ENCODE results near the gene BABAM1.
"Not testable (repeated sequence)": the region's sequence is repeated elsewhere in the genome, so short reads cannot be mapped to it uniquely, and the experiment has no call there.

BABAM1 gene

GRCh38 chr19:17275441-17276175 is 8.4 kb downstream of the BABAM1 start:
- no peak for DNase-seq

- DNase-seq: no peak
Observed at GRCh38 chr19:17279436-17279835, 12.2 kb downstream of the BABAM1 start.

DNA sequence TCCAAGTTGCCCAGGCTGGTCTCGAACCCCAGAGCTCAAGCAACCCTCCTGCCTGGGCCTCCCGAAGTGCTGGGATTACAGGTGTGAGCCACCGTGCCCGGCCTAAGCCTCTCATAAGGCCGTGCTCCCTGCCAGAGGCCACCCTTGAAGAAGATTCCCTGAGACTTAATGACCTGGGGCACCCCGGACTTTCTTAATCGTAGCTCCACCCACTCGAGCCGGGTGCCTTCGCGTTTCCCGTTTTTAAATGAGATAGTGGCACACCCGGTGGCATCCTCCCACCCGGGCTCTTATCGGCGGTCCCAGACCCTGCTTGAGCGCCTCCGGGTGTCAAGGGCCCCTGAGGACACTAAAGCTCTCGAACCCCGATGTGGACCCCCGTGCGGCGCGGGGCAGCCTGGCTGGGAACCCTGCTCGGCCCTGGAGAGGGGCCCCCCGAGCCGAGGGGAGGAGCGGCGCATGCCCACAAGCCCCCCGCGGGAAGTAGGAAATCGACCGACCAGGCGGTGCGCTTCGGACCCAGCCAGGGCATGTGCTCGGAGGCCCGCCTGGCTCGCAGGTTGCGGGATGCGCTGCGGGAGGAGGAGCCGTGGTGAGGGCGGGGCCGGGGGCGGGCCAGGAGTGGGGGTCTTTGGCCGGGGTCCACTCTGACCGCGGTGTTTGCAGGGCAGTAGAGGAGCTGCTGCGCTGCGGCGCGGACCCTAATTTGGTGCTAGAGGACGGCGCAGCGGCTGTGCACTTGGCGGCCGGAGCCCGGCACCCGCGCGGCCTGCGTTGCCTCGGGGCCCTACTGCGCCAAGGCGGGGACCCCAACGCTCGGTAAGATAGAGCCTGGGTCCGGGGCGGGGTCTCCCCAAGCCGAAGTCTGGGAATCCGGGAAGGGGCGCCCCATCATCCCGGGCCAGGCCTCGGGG is 14.4 kb downstream of the BABAM1 start, which contains the start of gene ANKLE1:
Gene ANKLE1, plus strand, starts transcription at position 511 of the 914 bp plus-strand sequence. Its CDS starts 20 bp downstream, at position 531.
- DNase-seq: no peak

DNA sequence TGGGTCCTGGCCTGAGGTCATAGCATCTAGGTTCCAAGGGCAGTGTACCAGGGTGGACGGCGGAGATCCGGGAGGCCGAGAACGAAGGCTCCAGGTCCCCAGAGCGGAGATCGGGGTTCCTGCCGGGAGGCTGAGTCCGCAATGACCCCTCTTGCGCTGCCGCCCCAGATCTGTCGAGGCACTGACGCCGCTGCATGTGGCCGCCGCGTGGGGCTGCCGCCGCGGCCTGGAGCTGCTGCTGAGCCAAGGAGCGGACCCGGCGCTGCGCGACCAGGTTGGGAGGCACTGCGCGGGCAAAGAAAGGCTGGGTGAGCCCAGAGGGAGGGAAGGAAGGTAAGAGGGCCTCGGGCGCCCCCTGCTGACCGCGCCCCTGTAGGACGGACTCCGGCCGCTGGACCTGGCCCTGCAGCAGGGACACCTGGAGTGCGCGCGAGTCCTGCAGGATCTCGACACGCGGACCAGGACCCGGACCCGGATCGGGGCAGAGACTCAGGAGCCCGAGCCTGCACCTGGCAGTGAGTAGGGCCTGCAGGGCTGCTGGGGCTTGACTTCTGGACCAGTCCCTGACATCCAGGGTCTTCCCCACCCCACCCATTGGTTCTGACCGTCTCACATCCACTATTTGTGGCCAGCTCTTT is 15.4 kb downstream of the BABAM1 start:
- peak; percentile 96 for DNase-seq

- DNase-seq: no peak
Observed at GRCh38 chr19:17283504-17283996, 16.3 kb downstream of the BABAM1 start.

- no peak for DNase-seq
Observed at GRCh38 chr19:17285415-17286135, 18.3 kb downstream of the BABAM1 start.

DNA sequence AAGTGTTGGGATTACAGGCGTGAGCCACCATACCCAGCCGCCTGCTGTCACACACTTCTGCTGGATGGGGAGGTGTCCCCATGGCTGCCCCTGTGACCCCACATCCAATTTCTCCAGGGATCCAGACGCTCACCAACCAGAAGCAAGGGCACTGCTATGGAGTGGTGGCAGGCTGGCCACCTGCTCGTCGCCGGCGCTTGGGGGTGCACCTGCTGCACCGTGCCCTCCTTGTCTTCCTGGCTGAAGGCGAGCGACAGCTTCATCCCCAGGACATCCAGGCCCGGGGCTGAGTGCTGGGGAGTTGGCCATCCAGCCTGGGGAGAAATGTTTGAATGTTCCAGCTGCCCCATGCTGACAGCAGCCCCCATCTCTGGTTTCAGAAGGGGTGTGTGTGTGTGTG is 19.0 kb downstream of the BABAM1 start:
- DNase-seq: no peak

- no peak for DNase-seq
Observed at GRCh38 chr19:17286752-17287151, 19.5 kb downstream of the BABAM1 start.

- DNase-seq: peak; percentile 92
Observed at GRCh38 chr19:17289489-17289888, 22.2 kb downstream of the BABAM1 start.

- DNase-seq: peak; percentile 96
Observed at GRCh38 chr19:17292301-17293074, 25.2 kb downstream of the BABAM1 start.

DNA sequence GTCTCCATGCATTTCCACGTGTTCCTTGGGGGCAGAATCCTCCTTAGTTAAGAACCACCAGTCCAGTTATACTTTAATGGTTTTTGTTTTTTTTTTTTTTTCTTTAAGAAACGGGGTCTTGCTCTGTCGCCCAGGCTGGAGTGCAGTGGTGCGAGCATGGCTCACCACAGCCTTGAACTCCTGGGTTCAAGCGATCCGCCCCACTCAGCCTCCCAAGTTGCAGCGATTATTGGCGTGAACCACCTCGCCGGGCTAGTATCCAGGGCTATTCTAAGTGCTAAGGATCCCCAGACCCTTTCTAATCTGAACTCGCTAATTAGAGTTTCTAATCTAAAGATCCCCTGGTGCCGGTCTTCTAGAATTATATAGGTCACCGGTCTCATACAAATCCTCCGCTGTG is 26.4 kb downstream of the BABAM1 start:
- no peak for DNase-seq

- DNase-seq: peak; percentile 70
Observed at GRCh38 chr19:17294051-17294891, 27.0 kb downstream of the BABAM1 start.

GRCh38 chr19:17295551-17295950 is 28.3 kb downstream of the BABAM1 start:
- not testable (repeated sequence) for DNase-seq

DNA sequence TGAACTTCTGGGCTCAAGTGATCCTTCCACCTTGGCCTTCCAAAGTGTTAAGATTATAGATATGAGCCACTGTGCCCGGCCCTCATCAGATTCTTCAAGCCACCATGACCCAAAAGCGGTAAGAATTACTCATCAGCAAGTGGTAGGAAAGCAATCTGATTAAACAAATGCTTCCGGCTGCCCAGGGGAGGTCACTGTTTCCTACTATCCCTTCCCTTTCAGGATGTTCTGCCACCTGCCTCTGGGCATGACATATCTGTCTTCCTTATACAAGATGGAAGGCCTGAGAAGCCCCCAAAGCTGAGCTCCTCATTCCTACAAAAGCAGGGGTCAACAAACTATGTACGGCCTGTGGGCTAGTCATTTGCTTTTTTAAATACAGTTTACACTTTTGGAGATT is 29.0 kb downstream of the BABAM1 start:
- DNase-seq: peak; percentile 77

DNA sequence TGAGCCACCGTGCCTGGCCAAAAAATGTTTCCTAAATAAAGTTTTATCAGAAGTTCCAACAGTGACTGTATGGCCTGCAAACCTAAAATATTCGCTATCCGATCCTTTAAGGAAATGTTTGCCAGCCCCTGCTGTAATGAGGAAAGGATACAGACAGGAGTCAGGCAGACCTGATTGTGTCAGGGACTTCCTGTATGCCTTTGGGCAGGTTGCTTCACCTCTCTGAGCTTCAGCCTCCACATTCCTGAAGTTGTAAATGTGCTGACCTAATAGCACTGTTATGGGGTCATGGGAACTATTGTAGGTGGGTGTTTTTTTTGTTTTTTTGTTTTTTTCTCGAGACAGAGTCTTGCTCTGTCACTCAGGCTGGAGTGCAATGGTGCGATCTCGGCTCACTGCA is 29.7 kb downstream of the BABAM1 start:
- no peak for DNase-seq

DNA sequence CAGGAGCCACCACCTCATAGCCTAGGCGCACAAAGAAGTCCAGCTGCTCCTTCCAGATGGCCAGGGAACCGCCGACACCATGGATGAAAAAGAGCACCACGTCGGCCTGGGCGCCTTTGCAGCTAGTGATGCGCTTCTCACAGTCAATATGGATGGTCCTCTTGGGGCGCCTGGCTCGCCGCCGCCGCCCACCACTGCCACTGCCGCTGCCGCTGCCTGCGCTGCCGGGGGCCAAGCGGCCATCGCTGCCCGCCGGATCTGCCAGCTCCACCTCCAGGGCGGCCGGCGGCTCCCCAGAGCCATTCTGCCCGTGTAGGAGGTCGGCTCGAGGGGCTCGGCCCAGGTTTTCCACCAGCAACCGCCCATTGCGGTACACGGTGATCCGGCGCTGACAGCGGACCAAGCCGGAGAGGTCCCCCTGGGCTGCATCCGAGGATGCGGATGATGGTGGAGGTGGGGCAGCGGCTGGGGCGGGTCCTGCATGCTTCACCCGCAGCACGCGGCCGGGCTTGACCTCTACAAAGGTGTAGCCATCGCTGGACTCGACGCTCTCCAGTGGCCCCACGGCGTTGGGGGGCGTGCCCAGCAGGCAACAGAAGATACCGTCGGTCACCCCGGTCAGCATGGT is 33.9 kb downstream of the BABAM1 start:
- DNase-seq: no peak

DNA sequence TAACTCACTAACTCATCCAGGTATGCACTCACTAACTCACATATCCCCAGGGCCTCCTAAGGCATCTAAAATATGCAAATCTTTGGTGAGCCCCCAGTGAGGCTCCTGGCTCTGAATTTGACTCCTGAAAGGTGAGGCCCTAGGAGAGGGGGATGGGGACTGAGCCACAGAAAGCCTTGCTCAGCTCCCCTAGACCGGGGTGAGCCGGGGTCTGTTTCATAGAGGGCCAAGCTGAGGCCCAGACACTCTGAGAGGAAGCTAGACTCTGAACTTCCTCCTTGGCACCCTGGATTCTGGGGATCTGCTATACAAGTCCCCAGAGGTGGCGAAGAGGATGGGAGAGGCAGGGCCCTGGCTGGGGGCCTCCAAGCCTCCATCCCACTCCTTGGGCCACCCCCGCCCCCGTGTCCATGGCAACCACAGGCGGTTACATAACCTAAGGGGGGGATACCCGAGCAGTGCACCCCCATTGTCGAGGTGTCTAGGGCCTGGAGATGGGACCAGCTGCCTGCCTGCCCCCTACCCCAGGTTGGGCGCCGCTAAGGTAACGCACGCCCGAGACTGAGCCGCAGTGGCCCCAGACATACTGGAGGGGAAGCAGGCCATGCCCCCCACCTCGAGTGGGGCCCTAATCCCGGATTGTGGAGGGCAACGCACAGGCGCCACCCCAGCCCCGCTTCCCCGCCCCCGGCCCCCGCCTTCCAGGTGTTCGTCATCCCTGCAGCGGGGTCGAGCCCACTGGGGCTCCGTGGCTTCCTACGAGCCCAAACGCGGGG is 35.3 kb downstream of the BABAM1 start:
- DNase-seq: peak; percentile 18

DNA sequence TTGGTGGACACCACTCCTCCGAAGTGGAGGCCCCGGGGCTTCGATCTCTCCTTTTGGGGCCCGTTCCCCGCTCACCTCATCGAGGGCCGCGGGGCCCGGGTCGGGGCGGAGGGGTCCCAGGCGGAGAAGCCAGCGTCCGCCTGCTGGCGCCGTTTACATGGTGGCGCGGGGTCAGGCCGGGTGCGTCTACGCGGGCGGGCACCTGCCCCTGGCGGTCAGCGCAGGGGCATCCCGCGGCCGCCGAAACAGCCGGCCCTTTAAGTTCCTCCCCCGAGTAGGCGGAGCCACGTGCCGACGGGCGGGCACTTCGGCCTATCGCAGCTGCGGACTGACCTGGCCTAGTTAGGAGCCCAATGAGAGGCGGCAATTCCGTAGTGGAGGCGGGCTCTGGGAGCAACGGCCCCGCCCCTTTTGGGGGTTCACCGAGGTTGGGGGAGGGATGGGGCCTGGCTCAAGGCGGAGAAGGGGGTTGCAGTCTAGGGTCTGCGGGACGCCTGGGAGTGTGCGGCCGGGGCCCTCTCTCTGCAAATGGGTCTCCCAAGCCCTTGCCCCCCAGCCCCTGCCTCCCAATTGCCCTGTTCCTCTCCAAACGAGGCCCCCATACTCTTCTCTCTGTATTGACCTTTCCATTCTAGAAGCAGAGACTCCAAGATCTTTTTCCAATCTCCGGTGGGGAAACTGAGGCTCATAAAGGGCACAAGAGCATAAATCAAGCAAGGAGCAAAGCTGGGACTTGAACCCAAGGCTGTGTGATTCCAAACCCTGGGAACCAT is 36.1 kb downstream of the BABAM1 start, which contains the start of gene ABHD8:
Gene ABHD8, minus strand, starts transcription at position 259 of the 773 bp plus-strand sequence. CDS start 1,809 bp downstream, outside the sequence.
- DNase-seq: peak; percentile 77

GRCh38 chr19:17303940-17304267 is 36.7 kb downstream of the BABAM1 start:
- DNase-seq: no peak

Measured in 8988T (cell line).